22Rv1 (cell line): ENCODE data around the gene FAM47E.

Experiments used
- H3K27ac ChIP-seq: fragments of 450-650 bp; 2 replicates; pipeline ENCODE4 v1.5.1; 2017
- ZFX ChIP-seq: fragments of 450-650 bp; IDR thresholded peaks from 2 replicates; pipeline ENCODE4 v1.6.1; 2017; ENCODE audit warnings: antibody characterized with exemption, borderline replicate concordance
- TF ChIP-seq, protein P1 (sequence below): fragments of 450-650 bp; IDR thresholded peaks from 2 replicates; pipeline ENCODE4 v1.5.1; 2017; ENCODE audit warnings: mild to moderate bottlenecking

FAM47E gene

DNA sequence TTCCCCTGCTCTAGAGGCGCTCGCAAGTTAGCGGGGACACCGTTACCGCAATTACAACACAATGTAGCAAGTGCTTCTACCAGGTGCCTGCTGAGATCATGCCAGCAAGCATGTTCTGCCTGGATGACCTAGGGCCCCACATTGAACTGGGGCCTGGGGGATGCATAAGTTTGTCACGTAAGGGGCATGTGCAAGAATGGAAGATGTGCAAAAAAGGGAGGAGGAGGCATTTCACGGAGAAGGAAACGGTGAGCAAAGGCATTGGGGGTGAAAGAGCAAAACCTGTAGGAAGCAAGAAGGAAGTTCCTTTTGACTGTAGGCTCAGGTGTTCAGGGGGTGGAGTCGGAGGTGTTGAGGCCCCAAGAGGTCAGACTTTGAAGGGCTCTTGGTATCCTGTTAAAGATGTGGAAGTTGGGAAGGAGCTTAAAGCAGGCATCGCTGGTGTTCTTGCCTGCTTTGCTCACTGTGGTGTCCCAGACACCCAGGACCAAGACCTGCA lies 37.3 kb upstream of the FAM47E start:
- TF ChIP-seq ZFX = no peak
- TF ChIP-seq, protein P1, sequence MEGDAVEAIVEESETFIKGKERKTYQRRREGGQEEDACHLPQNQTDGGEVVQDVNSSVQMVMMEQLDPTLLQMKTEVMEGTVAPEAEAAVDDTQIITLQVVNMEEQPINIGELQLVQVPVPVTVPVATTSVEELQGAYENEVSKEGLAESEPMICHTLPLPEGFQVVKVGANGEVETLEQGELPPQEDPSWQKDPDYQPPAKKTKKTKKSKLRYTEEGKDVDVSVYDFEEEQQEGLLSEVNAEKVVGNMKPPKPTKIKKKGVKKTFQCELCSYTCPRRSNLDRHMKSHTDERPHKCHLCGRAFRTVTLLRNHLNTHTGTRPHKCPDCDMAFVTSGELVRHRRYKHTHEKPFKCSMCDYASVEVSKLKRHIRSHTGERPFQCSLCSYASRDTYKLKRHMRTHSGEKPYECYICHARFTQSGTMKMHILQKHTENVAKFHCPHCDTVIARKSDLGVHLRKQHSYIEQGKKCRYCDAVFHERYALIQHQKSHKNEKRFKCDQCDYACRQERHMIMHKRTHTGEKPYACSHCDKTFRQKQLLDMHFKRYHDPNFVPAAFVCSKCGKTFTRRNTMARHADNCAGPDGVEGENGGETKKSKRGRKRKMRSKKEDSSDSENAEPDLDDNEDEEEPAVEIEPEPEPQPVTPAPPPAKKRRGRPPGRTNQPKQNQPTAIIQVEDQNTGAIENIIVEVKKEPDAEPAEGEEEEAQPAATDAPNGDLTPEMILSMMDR = no peak
- H3K27ac ChIP-seq = peak overlapping the region; percentile 92

DNA sequence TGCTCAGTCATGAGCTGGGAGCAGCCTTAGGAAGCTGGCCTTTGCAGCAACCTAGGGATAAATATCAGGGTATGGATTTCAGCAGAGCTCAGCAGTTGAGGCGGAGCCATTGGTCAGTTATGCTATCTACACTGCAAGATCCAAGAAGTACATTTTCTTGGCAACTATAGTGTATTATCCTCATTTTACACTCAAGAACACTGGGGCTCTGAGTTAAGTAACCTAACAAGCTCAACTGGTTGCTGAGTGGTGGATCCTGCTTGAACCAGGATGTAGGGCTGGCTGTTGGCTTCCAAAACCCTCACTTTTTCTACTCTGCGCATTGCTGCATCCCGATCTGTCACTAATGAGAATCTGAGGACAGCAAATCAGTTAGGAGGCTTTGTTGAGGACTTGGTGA lies 36.4 kb upstream of the FAM47E start:
- peak overlapping the region; percentile 92 for H3K27ac ChIP-seq
- TF ChIP-seq ZFX = no peak
- TF ChIP-seq, protein P1 = no peak

DNA sequence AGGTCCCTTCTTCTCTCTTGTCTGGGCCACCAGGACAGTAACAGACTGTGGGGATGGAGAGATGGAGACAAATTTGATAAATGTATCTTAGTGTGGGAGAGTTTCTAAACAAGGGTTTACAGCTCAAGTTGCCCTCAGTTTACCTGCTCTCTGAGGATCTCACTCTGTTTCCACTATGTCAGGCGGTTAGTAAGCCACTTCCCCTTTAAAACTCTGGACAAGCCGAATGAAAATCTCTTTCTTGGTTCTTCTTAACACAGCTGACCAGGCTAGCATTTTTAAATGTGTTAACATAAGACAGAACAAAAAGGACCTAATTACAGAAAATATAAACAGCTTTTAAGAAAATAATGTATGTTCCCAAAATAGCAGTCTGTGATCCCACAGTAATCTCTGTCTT lies 35.0 kb upstream of the FAM47E start:
- TF ChIP-seq ZFX = no peak
- TF ChIP-seq, protein P1 = no peak
- H3K27ac ChIP-seq = peak overlapping the region; percentile 92

DNA sequence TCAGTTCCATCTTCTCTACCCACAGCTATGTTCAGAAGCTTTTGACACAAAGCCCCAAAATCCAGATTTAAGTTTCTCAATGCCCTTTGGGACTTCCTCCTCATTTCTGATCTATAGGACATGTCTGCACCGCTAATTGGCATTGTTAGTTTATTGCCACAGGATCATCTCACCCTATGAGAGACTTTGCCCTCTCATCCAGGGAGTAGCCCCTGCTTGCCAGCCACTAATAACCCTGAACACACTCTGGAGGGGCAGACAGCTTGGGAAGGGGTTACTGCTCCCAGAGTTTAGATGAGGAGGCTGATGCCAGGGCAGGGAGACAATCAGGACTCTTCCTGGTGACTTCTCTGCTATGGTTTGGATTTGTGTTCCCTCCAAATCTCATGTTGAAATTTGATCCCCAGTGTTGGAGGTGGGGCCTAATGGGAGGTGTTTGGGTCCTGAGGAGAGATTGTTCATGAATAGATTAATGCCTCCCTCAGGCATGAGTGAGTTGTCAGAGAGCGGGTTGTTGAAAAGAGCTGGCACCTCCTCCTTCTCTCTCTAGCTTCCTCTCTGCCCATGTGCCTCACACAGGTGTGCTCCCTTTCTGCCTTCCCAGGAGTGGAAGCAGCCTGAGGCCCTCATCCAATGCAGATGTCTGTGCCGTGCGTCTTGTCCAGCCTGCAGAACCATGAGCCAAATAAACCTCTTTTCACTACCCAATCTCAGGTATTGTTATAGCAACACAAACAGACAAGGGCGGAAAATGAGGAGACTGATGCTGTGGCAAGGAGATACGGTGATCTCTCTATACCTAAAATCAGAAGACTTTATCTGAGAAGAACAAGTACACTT lies 34.3 kb upstream of the FAM47E start:
- TF ChIP-seq, protein P1 = no peak
- TF ChIP-seq ZFX = no peak
- H3K27ac ChIP-seq = peak overlapping the region; percentile 92

DNA sequence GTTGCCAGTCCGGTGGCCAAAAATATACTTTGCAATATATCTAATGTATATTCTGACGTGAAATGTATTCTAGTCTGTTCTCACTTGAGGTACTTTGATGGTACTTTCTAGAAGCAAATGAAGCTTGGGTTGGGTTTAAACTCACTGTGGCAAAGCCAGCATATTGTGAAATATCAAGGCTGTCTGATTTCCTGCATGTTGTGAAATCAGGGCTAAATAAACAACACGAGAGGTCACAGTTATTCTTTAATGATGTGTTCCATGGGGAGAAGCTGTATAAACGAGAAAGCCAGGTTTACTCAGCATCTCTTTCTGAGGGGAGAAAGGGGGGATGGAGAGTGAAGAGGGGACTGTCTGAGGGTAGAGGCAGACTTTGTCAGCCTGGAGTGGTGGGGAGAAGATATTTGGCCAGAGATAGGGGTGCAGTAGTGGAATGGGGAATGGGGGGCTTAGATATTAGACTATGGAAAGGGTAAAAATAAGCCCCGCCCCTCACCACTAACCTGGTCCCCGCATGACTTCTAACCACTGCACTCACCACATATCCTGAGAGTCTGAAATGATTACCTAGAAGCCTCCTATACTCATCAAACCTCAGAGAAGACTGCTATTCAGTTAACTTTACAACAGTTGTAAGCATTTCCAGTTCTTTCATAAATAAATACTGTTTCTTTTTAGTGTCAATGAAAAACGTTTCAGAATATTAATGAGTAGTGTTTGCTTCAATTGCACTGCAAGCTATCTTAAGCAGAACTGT lies 32.0 kb upstream of the FAM47E start:
- no peak overlapping the region for H3K27ac ChIP-seq

DNA sequence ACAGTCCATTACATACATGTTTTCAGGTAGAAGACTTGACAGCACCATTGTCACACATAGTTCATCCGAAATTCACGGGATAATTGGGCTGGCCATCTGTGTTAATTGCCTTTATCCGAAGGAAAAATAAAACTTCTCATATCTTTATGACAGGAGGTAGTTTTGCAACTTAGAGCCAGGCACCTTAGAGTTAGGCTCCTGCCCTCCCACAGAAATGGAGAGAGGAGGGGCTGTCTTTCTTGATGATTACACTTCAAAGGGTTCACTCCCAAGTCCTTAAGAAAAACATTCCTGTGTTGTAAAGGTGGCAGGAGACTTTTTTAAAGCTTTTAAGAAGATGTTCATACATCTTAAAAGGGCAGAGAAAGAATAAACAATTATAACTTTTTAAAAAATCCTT lies 27.4 kb upstream of the FAM47E start:
- no peak for TF ChIP-seq ZFX
- TF ChIP-seq, protein P1 = no peak
- no peak overlapping the region for H3K27ac ChIP-seq

More for the DNA sequence above, 32.0 kb upstream of the FAM47E start:
- no peak for TF ChIP-seq ZFX
- TF ChIP-seq, protein P1 = no peak
